GM20000 (cell line): ENCODE measurements around the gene PLA2G4B.

Source experiments
- DNase-seq: peaks from one replicate; pipeline ENCODE4 v3.0.0; 2012; ENCODE audit warnings: low spot score
- CTCF ChIP-seq: IDR thresholded peaks from 2 replicates; pipeline ENCODE4 v1.5.1; 2012; ENCODE audit warnings: mild to moderate bottlenecking, control low read depth; ENCODE audit errors: extremely low read depth, missing control alignments

PLA2G4B gene

GRCh38 chr15:41880156-41880877, 41.7 kb downstream of the PLA2G4B start:
- TF ChIP-seq CTCF = no peak
- DNase-seq = no peak

GRCh38 chr15:41881086-41881485, 42.4 kb downstream of the PLA2G4B start:
- no peak for DNase-seq
- TF ChIP-seq CTCF = no peak

GRCh38 chr15:41881550-41881919, 42.9 kb downstream of the PLA2G4B start:
- DNase-seq = no peak
- TF ChIP-seq CTCF = no peak

GRCh38 chr15:41881920-41882688, 43.5 kb downstream of the PLA2G4B start:
- TF ChIP-seq CTCF = no peak
- DNase-seq = no peak

- no peak for TF ChIP-seq CTCF
- DNase-seq = no peak
Observed at GRCh38 chr15:41882689-41883483, 44.2 kb downstream of the PLA2G4B start.

GRCh38 chr15:41883484-41883825, 44.8 kb downstream of the PLA2G4B start:
- DNase-seq = no peak
- no peak for TF ChIP-seq CTCF

GRCh38 chr15:41884458-41884857, 45.8 kb downstream of the PLA2G4B start:
- no peak for TF ChIP-seq CTCF
- no peak for DNase-seq
